CD4-positive, alpha-beta memory T cell (primary cell): Measurements from ENCODE around the gene RIBC2. TPM values are rescaled to one million over a fixed set of nuclear protein-coding genes. Genes with fewer than 3 reads are reported as not detected.
A peak's percentile ranks its signal among the peaks of the same experiment; 100 is the strongest.

Experiments
- CTCF ChIA-PET: fragments of 350-600 bp; sonication (Branson Sonifier 250); formaldehyde crosslinking; loops from one replicate; lab custom pipeline; 2021; ENCODE audit warnings: inconsistent platforms; ENCODE audit not compliant: partially characterized antibody; lab: Charles Lee
- POLR2A ChIA-PET: fragments of 350-600 bp; sonication (Branson Sonifier 250); formaldehyde crosslinking; loops from one replicate; lab custom pipeline; 2021; ENCODE audit not compliant: partially characterized antibody; lab: Charles Lee
- DNase-seq, 5 donors: peaks; one replicate each; pipeline versions ENCODE4 v3.0.0 to v3.0.0-alpha.2; 2020 to 2022; ENCODE audit warnings: mixed read lengths in 1 of 5
- H3K27ac ChIP-seq: one replicate; pipeline ENCODE4 v1.7.0; 2013; ENCODE audit warnings: low read depth, low read length
- H3K27me3 ChIP-seq: 2 replicates; pipeline ENCODE4 v1.7.0; 2013; ENCODE audit warnings: mild to moderate bottlenecking, low read length, moderate library complexity; ENCODE audit not compliant: insufficient read depth
- H3K36me3 ChIP-seq: 2 replicates; pipeline ENCODE4 v1.7.0; 2013; ENCODE audit warnings: mild to moderate bottlenecking, low read length, moderate library complexity; ENCODE audit not compliant: insufficient read depth
- H3K4me1 ChIP-seq: 2 replicates; pipeline ENCODE4 v1.7.0; 2013; ENCODE audit warnings: mild to moderate bottlenecking, low read length, moderate library complexity; ENCODE audit not compliant: insufficient read depth
- H3K4me3 ChIP-seq, 2 donors: one replicate each; pipeline ENCODE4 v1.7.0; 2013; ENCODE audit warnings: low read length in 2 of 2, mild to moderate bottlenecking in 1 of 2
- H3K9me3 ChIP-seq, 2 donors: one replicate each; pipeline ENCODE4 v1.7.0; 2013; ENCODE audit warnings: low read length in 2 of 2, control low read depth in 1 of 2; ENCODE audit not compliant: control insufficient read depth in 1 of 2
- H3K27ac Mint-ChIP-seq, 7 donors: one replicate each; pipeline ENCODE4 v1.8.0; 2020 to 2021; ENCODE audit warnings: mixed read lengths in 7 of 7, mild to moderate bottlenecking in 6 of 7, inconsistent platforms in 3 of 7, moderate library complexity in 3 of 7
- H3K27me3 Mint-ChIP-seq, 2 donors: one replicate each; pipeline ENCODE4 v1.8.0; 2020 to 2021; ENCODE audit warnings: mixed read lengths in 2 of 2
- H3K36me3 Mint-ChIP-seq, 2 donors: one replicate each; pipeline ENCODE4 v1.8.0; 2020 to 2021; ENCODE audit warnings: mixed read lengths in 2 of 2, inconsistent platforms in 1 of 2, mild to moderate bottlenecking in 1 of 2
- H3K4me1 Mint-ChIP-seq, 4 donors: one replicate each; pipeline ENCODE4 v1.8.0; 2020 to 2021; ENCODE audit warnings: mixed read lengths in 4 of 4, mild to moderate bottlenecking in 1 of 4
- H3K4me3 Mint-ChIP-seq, 8 donors: one replicate each; pipeline ENCODE4 v1.8.0; 2020 to 2021; ENCODE audit warnings: mixed read lengths in 8 of 8, mild to moderate bottlenecking in 7 of 8, moderate library complexity in 6 of 8, inconsistent platforms in 3 of 8
- H3K9me3 Mint-ChIP-seq, 8 donors: one replicate each; pipeline ENCODE4 v1.8.0; 2020 to 2021; ENCODE audit warnings: mixed read lengths in 8 of 8, mild to moderate bottlenecking in 5 of 8, inconsistent platforms in 3 of 8, moderate library complexity in 1 of 8
- intact Hi-C: fragments of 100-400 bp; cut with micrococcal nuclease; formaldehyde crosslinking; loops from one replicate; pipeline ENCODE4 v1.15.1; 2023
- polyA plus RNA-seq, 2 donors: library from polyadenylated mRNA; unstranded; fragments of 300-500 nt; fragmentation: Illumina TruSeq; gene quantifications; one replicate each; pipeline ENCODE4 v1.2.3, GENCODE V29; 2021
- total RNA-seq, 2 experiments: library from RNA; stranded (reverse); gene quantifications; one replicate each; pipeline ENCODE4 v1.2.3, GENCODE V29; 2021

The RIBC2 gene
- total and polyA plus RNA-seq, 4 experiments from 2014 or later: 0.13 TPM; not detected in 3

DNA sequence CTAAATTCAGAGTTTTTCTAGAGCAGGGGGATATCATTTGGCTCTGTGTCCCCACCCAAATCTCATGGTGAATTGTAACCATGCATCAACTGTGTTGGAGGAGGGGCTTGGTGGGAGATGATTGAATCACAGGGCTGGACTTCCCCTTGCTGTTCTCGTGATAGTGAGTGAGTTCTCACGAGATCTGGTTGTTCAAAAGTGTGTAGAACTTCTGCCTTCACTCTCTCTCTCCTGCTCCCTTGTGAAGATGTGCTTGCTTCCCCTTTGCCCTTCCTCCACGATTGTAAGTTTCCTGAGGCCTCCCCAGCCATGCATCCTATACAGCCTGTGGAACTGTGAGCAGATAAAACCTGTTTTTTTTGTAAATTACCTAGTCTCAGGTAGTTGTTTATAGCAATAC, 67.2 kb downstream of the RIBC2 start:
- Mint-ChIP-seq H3K36me3 (no peaks in the 10 kb centered on the region), H3K27ac (no peak overlapping the region), H3K4me1 (no peaks in the 10 kb centered on the region), H3K9me3 (peaks cover 0 to 5% (median 0%) of the 10 kb centered on the region in 8 donors), H3K27me3 (peaks cover 11 to 17% of the 10 kb centered on the region in 2 donors), H3K4me3 (no peak overlapping the region)
- no peaks in the 10 kb centered on the region for H3K4me1 ChIP-seq
- no peak overlapping the region for H3K27ac ChIP-seq
- DNase-seq: no peak
- POLR2A ChIA-PET: no interaction called here
- intact Hi-C loops: no loop called here
- CTCF ChIA-PET: no interaction called here
- no peaks in the 10 kb centered on the region for H3K36me3 ChIP-seq
- no peaks in the 10 kb centered on the region for H3K9me3 ChIP-seq
- no peak overlapping the region for H3K4me3 ChIP-seq
- no peaks in the 10 kb centered on the region for H3K27me3 ChIP-seq

DNA sequence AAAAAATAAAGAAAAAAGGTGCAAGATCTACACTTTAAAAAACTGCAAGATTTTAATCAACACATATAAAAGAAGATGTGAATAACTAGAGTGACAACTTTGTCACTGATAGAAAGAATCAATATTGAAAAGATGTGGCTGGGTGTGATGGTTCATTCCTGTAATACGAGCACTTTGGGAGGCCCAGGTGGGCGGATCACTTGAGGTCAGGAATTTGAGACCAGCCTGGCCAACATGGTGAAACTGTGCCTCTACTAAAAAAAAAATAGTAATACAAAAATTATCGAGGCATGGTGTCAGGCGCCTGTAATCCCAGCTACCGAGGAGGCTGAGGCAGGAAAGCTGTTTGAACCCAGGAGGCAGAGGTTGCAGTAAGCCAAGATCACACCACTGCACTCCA, 68.2 kb downstream of the RIBC2 start:
- peaks cover 11 to 16% of the 10 kb centered on the region in 2 donors for H3K27me3 Mint-ChIP-seq
- no peaks in the 10 kb centered on the region for H3K27me3 ChIP-seq

More for the DNA sequence above, 68.2 kb downstream of the RIBC2 start:
- Histone ChIP-seq H3K36me3 (no peaks in the 10 kb centered on the region), H3K27ac (no peak overlapping the region), H3K4me3 (no peak overlapping the region), H3K9me3 (no peaks in the 10 kb centered on the region), H3K4me1 (no peaks in the 10 kb centered on the region)
- Mint-ChIP-seq H3K4me1 (no peaks in the 10 kb centered on the region), H3K36me3 (no peaks in the 10 kb centered on the region), H3K4me3 (peak overlapping the region in 1 of 8 donors; percentile 64), H3K27ac (no peak overlapping the region), H3K9me3 (peaks cover 0 to 5% (median 0%) of the 10 kb centered on the region in 8 donors)
- DNase-seq: no peak
- POLR2A ChIA-PET: no interaction called here
- CTCF ChIA-PET: no interaction called here
- intact Hi-C loops: no loop called here

Other genes starting within 250 kb of the RIBC2 start
- gene NUP50, start 249.8 kb upstream of the RIBC2 start, total RNA-seq: 100 to 1,000 TPM; 142 to 158 TPM
- gene NUP50, start 249.8 kb upstream of the RIBC2 start, polyA plus RNA-seq: 10 to 100 TPM; 40.1 to 63.3 TPM
- gene KIAA0930, start 172.8 kb upstream of the RIBC2 start, total RNA-seq: 10 to 100 TPM; 27.9 to 36.7 TPM
- gene KIAA0930, start 172.8 kb upstream of the RIBC2 start, polyA plus RNA-seq: 1 to 10 TPM; 1.2 to 1.7 TPM
- gene UPK3A, start 128.7 kb upstream of the RIBC2 start, total RNA-seq: not detected
- gene UPK3A, start 128.7 kb upstream of the RIBC2 start, polyA plus RNA-seq: not detected
- gene FAM118A, start 103.8 kb upstream of the RIBC2 start, total RNA-seq: 100 to 1,000 TPM; 119 to 122 TPM
- 10 to 100 TPM; 34.5 to 51.0 TPM for gene FAM118A, start 103.8 kb upstream of the RIBC2 start, polyA plus RNA-seq
- under 1 TPM in 1 of 2 experiments, not detected in 1; 0.08 TPM for gene SMC1B, start 94 bp upstream of the RIBC2 start, total RNA-seq
- not detected for gene SMC1B, start 94 bp upstream of the RIBC2 start, polyA plus RNA-seq
- not detected for gene FBLN1, start 89.2 kb downstream of the RIBC2 start, total RNA-seq
- gene FBLN1, start 89.2 kb downstream of the RIBC2 start, polyA plus RNA-seq: not detected